GM23338 (cell line): ENCODE results near the gene STX1A. TPM values are rescaled to one million over a fixed set of nuclear protein-coding genes. Genes with fewer than 3 reads are reported as not detected.

ENCODE experiments used
- ATAC-seq: fragments of 200-7000 bp; cut with Tn5 transposase; 3 replicates; pipeline ENCODE4 v1.9.1; 2020
- DNase-seq: peaks from one replicate; pipeline ENCODE4 v3.0.0-alpha.2; 2015; ENCODE audit warnings: low spot score
- H2AFZ ChIP-seq: fragments of 200-600 bp; sonication (generic); 2 replicates; pipeline ENCODE4 v1.8.0; 2016; ENCODE audit warnings: antibody characterized with exemption, mild to moderate bottlenecking, moderate library complexity
- H3F3A ChIP-seq: fragments of 200-600 bp; sonication (generic); replicated peaks from 2 replicates; pipeline ENCODE4 v1.8.0; 2017; ENCODE audit warnings: antibody characterized with exemption, mixed run types, low read depth
- H3K27ac ChIP-seq: fragments of 200-600 bp; sonication (generic); 2 replicates; pipeline ENCODE4 v1.6.1; 2016; ENCODE audit warnings: low read depth
- H3K27me3 ChIP-seq: fragments of 200-600 bp; sonication (generic); 2 replicates; pipeline ENCODE4 v1.8.0; 2016; ENCODE audit warnings: mild to moderate bottlenecking, mixed run types, moderate library complexity; ENCODE audit not compliant: insufficient read depth
- H3K36me3 ChIP-seq: fragments of 200-600 bp; sonication (generic); 2 replicates; pipeline ENCODE4 v1.8.0; 2016; ENCODE audit warnings: mild to moderate bottlenecking; ENCODE audit not compliant: insufficient read depth
- H3K4me1 ChIP-seq: fragments of 200-600 bp; sonication (generic); 2 replicates; pipeline ENCODE4 v1.8.0; 2016; ENCODE audit warnings: mild to moderate bottlenecking, moderate library complexity; ENCODE audit not compliant: insufficient read depth
- H3K4me2 ChIP-seq: fragments of 200-600 bp; sonication (generic); 2 replicates; pipeline ENCODE4 v1.7.1; 2017; ENCODE audit warnings: mixed run types
- H3K4me3 ChIP-seq: fragments of 200-600 bp; sonication (generic); 2 replicates; pipeline ENCODE4 v1.6.1; 2016; ENCODE audit warnings: mixed run types
- H3K79me2 ChIP-seq: fragments of 200-600 bp; sonication (generic); replicated peaks from 2 replicates; pipeline ENCODE4 v1.8.0; 2017; ENCODE audit warnings: mild to moderate bottlenecking; ENCODE audit not compliant: insufficient read depth
- H3K9me2 ChIP-seq: fragments of 200-600 bp; sonication (generic); 2 replicates; pipeline ENCODE4 v1.8.0; 2017; ENCODE audit not compliant: insufficient read depth
- H4K20me1 ChIP-seq: fragments of 200-600 bp; sonication (generic); replicated peaks from 2 replicates; pipeline ENCODE4 v1.8.0; 2017; ENCODE audit warnings: mild to moderate bottlenecking; ENCODE audit not compliant: insufficient read depth
- H3K27ac Mint-ChIP-seq: 2 replicates; pipeline ENCODE4 v1.8.0; 2020; ENCODE audit warnings: inconsistent platforms, mild to moderate bottlenecking, moderate library complexity, mixed read lengths
- H3K27me3 Mint-ChIP-seq: 3 replicates; pipeline ENCODE4 v1.8.0; 2022; ENCODE audit warnings: low read depth, mild to moderate bottlenecking, moderate library complexity, mixed read lengths, inconsistent platforms; ENCODE audit not compliant: insufficient read depth, poor library complexity
- H3K36me3 Mint-ChIP-seq: 3 replicates; pipeline ENCODE4 v1.8.0; 2021; ENCODE audit warnings: low read depth, mild to moderate bottlenecking, inconsistent platforms, moderate library complexity, mixed read lengths
- H3K4me1 Mint-ChIP-seq: 3 replicates; pipeline ENCODE4 v1.8.0; 2020; ENCODE audit warnings: mild to moderate bottlenecking, inconsistent platforms, mixed read lengths
- H3K4me3 Mint-ChIP-seq: 3 replicates; pipeline ENCODE4 v1.8.0; 2021; ENCODE audit warnings: moderate library complexity, mild to moderate bottlenecking, inconsistent platforms, mixed read lengths
- H3K9me3 Mint-ChIP-seq: 3 replicates; pipeline ENCODE4 v1.8.0; 2020; ENCODE audit warnings: moderate library complexity, mild to moderate bottlenecking, inconsistent platforms, mixed read lengths
- CTCF ChIP-seq, 2 experiments: fragments of 200-600 bp in 1 of 2; sonication (generic) in 1 of 2; conservative IDR thresholded peaks; 2 replicates each; pipeline versions ENCODE4 v1.5.1 to v1.6.1; 2016 to 2017; ENCODE audit warnings: antibody characterized with exemption in 2 of 2, low read depth in 2 of 2, mild to moderate bottlenecking in 2 of 2, moderate library complexity in 1 of 2
- JUNB ChIP-seq: IDR thresholded peaks from one replicate; pipeline ENCODE4 v1.6.1; 2016; ENCODE audit warnings: antibody characterized with exemption; ENCODE audit not compliant: unreplicated experiment
- NANOG ChIP-seq: IDR thresholded peaks from 2 replicates; pipeline ENCODE4 v1.6.1; 2016; ENCODE audit warnings: antibody characterized with exemption, borderline replicate concordance
- POLR2AphosphoS5 ChIP-seq: IDR thresholded peaks from 2 replicates; pipeline ENCODE4 v1.6.1; 2016; ENCODE audit warnings: antibody characterized with exemption, low read depth
- STAT1 ChIP-seq: IDR thresholded peaks from one replicate; pipeline ENCODE4 v1.6.1; 2016; ENCODE audit warnings: antibody characterized with exemption; ENCODE audit not compliant: unreplicated experiment
- ZNF114 ChIP-seq: fragments of 250-450 bp; sonication (Bioruptor Pico); IDR thresholded peaks from 2 replicates; pipeline ENCODE4 v1.5.0; 2020; ENCODE audit warnings: mild to moderate bottlenecking, moderate library complexity
- ZNF331 ChIP-seq: fragments of 250-450 bp; sonication (Bioruptor Pico); IDR thresholded peaks from 2 replicates; pipeline ENCODE4 v1.5.0; 2020; ENCODE audit warnings: low read depth, mild to moderate bottlenecking, moderate library complexity
- polyA plus RNA-seq: library from polyadenylated mRNA; unstranded; fragments of >200 nt; fragmentation: Nextera tagmentation; extraction: Ambion mirVana; gene quantifications from 2 replicates; pipeline ENCODE4 v1.2.1, GENCODE V29; 2016
- total RNA-seq: library from RNA; depleted of rRNA; stranded (reverse); fragments of >200 nt; shearing (Covaris generic); gene quantifications from 2 replicates; pipeline ENCODE4 v1.2.3, GENCODE V29; 2014
- TF ChIP-seq, protein P1 (sequence below): IDR thresholded peaks from one replicate; pipeline ENCODE4 v1.6.1; 2018; ENCODE audit warnings: antibody characterized with exemption; ENCODE audit not compliant: unreplicated experiment

Gene STX1A
- total and polyA plus RNA-seq, 2 experiments from 2014 or later: 9.1 to 19.8 TPM

DNA sequence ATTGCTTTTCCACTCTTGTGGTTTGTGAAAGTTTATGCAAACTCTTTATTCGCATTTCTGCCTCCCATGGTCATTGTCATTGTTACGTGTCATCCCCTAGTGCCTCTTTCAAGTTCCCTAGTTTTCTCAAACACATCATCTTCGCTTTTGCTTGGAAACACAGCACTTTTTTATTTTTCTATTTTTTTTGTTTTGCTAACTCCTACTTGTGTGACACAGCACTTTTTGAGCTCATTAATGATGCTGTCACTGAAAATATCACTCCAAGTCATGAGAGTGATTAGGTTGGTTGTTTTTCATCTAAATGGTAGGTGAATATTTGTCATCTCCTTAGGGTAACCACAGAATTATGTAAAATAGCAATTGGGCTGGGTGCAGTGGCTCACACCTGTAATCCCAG is 8.5 kb upstream of the STX1A start:
- ATAC-seq: no peak
- DNase-seq: no peak
- Histone ChIP-seq H3K4me3 (no peak overlapping the region), H4K20me1 (no peaks in the 10 kb centered on the region), H3K4me1 (0 out of 2 replicates have a peak, but pooled peaks cover 7% of the 10 kb centered on the region), H3K27me3 (no peaks in the 10 kb centered on the region), H3F3A (0 out of 2 replicates have a peak, but pooled peaks cover 2% of the 10 kb centered on the region), H3K79me2 (no peaks in the 10 kb centered on the region), H3K4me2 (no peak overlapping the region), H3K27ac (no peak overlapping the region), H3K36me3 (no peaks in the 10 kb centered on the region), H2AFZ (no peak overlapping the region), H3K9me2 (no peaks in the 10 kb centered on the region)
- peaks cover 12% of the 10 kb centered on the region for H3K4me1 Mint-ChIP-seq
- H3K4me3 Mint-ChIP-seq: no peak overlapping the region
- H3K27ac Mint-ChIP-seq: no peak overlapping the region
- TF ChIP-seq STAT1 (no peak), CTCF (conservative IDR thresholded peaks at IDR 0.05; ENCODE audit: low read depth in 2 of 2) (no peak), JUNB (no peak), POLR2AphosphoS5 (no peak), ZNF331 (CRISPR knock-in tag) (no peak), ZNF114 (CRISPR knock-in tag) (no peak), NANOG (no peak)
- TF ChIP-seq, protein P1, sequence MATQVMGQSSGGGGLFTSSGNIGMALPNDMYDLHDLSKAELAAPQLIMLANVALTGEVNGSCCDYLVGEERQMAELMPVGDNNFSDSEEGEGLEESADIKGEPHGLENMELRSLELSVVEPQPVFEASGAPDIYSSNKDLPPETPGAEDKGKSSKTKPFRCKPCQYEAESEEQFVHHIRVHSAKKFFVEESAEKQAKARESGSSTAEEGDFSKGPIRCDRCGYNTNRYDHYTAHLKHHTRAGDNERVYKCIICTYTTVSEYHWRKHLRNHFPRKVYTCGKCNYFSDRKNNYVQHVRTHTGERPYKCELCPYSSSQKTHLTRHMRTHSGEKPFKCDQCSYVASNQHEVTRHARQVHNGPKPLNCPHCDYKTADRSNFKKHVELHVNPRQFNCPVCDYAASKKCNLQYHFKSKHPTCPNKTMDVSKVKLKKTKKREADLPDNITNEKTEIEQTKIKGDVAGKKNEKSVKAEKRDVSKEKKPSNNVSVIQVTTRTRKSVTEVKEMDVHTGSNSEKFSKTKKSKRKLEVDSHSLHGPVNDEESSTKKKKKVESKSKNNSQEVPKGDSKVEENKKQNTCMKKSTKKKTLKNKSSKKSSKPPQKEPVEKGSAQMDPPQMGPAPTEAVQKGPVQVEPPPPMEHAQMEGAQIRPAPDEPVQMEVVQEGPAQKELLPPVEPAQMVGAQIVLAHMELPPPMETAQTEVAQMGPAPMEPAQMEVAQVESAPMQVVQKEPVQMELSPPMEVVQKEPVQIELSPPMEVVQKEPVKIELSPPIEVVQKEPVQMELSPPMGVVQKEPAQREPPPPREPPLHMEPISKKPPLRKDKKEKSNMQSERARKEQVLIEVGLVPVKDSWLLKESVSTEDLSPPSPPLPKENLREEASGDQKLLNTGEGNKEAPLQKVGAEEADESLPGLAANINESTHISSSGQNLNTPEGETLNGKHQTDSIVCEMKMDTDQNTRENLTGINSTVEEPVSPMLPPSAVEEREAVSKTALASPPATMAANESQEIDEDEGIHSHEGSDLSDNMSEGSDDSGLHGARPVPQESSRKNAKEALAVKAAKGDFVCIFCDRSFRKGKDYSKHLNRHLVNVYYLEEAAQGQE: no peak
- no peaks in the 10 kb centered on the region for H3K36me3 Mint-ChIP-seq
- H3K27me3 Mint-ChIP-seq: peaks cover 3% of the 10 kb centered on the region
- no peaks in the 10 kb centered on the region for H3K9me3 Mint-ChIP-seq

- Histone ChIP-seq H3K4me3 (no peak overlapping the region), H3K9me2 (no peaks in the 10 kb centered on the region), H3K27ac (no peak overlapping the region), H3K27me3 (no peaks in the 10 kb centered on the region), H3K79me2 (no peaks in the 10 kb centered on the region), H4K20me1 (no peaks in the 10 kb centered on the region), H3K36me3 (no peaks in the 10 kb centered on the region), H2AFZ (no peak overlapping the region), H3K4me2 (no peak overlapping the region), H3K4me1 (0 out of 2 replicates have a peak, but pooled peaks cover 7% of the 10 kb centered on the region), H3F3A (0 out of 2 replicates have a peak, but pooled peaks cover 2% of the 10 kb centered on the region)
- Mint-ChIP-seq H3K27ac (no peak overlapping the region), H3K4me3 (no peak overlapping the region), H3K36me3 (no peaks in the 10 kb centered on the region), H3K27me3 (peaks cover 4% of the 10 kb centered on the region), H3K4me1 (peaks cover 12% of the 10 kb centered on the region), H3K9me3 (no peaks in the 10 kb centered on the region)
- peak; percentile 16 for ATAC-seq
- DNase-seq: no peak
- TF ChIP-seq CTCF (conservative IDR thresholded peaks at IDR 0.05; ENCODE audit: low read depth in 2 of 2): no peak
- no peak for TF ChIP-seq ZNF114 (CRISPR knock-in tag)
- no peak for TF ChIP-seq POLR2AphosphoS5
Measured at GRCh38 chr7:73726083-73726466, 6.6 kb upstream of the STX1A start.
